ENCODE data around the gene DNAH10. TPM values are rescaled to one million over a fixed set of nuclear protein-coding genes. Genes with fewer than 3 reads are reported as not detected.

Gene DNAH10
- total RNA-seq, 1 donor from 2014 or later = under 0.01 TPM

DNA sequence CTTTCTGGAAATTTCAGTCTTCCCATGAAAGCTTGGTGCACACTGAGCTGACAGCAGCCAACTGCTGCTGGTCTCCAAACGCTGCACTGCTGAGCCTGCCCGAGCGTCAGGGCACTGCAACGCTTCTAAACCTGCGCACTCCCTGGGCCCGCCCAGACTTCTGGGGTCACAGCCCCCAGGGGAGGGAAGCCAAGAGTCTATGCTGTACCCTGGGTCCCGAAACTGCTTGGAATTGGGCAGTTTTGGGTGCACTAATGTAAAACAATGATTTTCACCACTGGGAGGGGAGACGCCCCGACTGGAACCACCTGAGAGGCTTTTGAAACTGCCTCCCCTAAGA lies 178.5 kb downstream of the DNAH10 start:
- Histone ChIP-seq H3K9me3 (ENCODE audit: control insufficient read depth in 3 of 3, low read length in 3 of 3) (peaks cover 0 to 2% (median 0%) of the 10 kb centered on the region in 3 donors), H3K9ac (ENCODE audit: low read depth in 1 of 3, low read length in 3 of 3) (no peak overlapping the region), H3K4me1 (ENCODE audit: control insufficient read depth in 3 of 3, insufficient read depth in 3 of 3, low read length in 3 of 3) (no peaks in the 10 kb centered on the region), H3K4me3 (ENCODE audit: low read length in 3 of 3) (no peak overlapping the region), H3K36me3 (ENCODE audit: control insufficient read depth in 3 of 3, insufficient read depth in 3 of 3, low read length in 3 of 3) (peaks cover 52 to 63% (median 61%) of the 10 kb centered on the region in 3 donors), H3K27ac (ENCODE audit: low read depth, low read length) (no peak overlapping the region), H3K27me3 (ENCODE audit: control insufficient read depth in 3 of 3, insufficient read depth in 3 of 3, low read length in 3 of 3) (no peaks in the 10 kb centered on the region)

DNA sequence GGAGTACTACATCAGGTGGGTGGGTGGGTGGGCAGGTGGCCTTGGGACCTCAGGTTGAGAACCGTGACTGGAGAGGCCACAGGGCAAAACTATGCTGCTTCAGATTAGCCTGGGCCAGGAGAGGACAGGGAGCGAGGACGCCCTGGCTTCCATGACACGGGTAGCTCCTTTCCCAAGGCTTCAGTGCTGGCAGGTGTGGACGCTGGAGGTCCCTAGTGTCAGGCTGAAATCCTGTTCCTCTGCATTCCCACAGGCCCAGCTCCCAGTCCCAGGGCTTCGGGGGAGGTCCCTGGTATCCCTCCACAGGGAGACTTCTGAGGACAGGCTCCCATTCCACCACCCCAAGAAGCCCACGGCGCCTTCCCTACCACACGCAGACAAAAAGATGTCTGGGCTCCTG lies 178.9 kb downstream of the DNAH10 start:
- peaks cover 0 to 2% (median 0%) of the 10 kb centered on the region in 3 donors for H3K9me3 ChIP-seq (ENCODE audit: control insufficient read depth in 3 of 3, low read length in 3 of 3)
- H3K4me1 ChIP-seq (ENCODE audit: control insufficient read depth in 3 of 3, insufficient read depth in 3 of 3, low read length in 3 of 3) = no peaks in the 10 kb centered on the region
- H3K27ac ChIP-seq (ENCODE audit: low read depth, low read length) = no peak overlapping the region
- no peak overlapping the region for H3K9ac ChIP-seq (ENCODE audit: low read depth in 1 of 3, low read length in 3 of 3)
- no peak overlapping the region for H3K4me3 ChIP-seq (ENCODE audit: low read length in 3 of 3)
- H3K36me3 ChIP-seq (ENCODE audit: control insufficient read depth in 3 of 3, insufficient read depth in 3 of 3, low read length in 3 of 3) = peaks cover 48 to 62% (median 60%) of the 10 kb centered on the region in 3 donors
- H3K27me3 ChIP-seq (ENCODE audit: control insufficient read depth in 3 of 3, insufficient read depth in 3 of 3, low read length in 3 of 3) = no peaks in the 10 kb centered on the region

DNA sequence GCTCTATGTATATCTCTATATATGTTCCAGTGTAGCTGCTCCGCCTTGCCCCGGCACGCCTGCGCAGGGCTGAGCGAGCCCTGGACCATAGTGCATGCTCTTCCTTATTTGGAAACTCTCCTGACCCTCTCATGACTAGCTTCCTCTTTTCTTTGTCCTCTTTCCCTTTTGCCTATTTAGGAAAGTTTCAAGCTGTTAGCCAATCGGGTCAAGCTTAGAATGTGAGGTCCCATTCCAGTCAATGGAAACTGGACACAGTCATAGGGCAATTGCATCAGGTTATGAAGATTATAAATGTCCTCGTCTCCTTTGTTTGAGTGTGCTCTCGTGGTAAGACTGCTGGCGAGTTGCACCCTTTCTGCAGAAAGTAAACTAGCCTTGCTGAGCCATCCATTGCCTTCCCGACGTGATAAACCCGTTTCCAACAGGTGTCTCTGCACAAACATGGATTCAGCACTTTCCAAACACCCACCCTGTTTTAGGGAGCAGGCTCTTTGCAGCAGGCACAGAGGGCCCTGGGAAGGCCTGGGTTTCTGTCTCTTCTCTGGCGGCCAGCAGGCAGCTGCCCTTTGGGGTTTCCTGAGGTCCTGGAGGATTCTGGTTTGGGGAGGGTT lies 179.6 kb downstream of the DNAH10 start:
- Histone ChIP-seq H3K27me3 (ENCODE audit: control insufficient read depth in 3 of 3, insufficient read depth in 3 of 3, low read length in 3 of 3) (no peaks in the 10 kb centered on the region), H3K9me3 (ENCODE audit: control insufficient read depth in 3 of 3, low read length in 3 of 3) (peaks cover 0 to 2% (median 0%) of the 10 kb centered on the region in 3 donors), H3K36me3 (ENCODE audit: control insufficient read depth in 3 of 3, insufficient read depth in 3 of 3, low read length in 3 of 3) (peaks cover 41 to 59% (median 55%) of the 10 kb centered on the region in 3 donors), H3K4me1 (ENCODE audit: control insufficient read depth in 3 of 3, insufficient read depth in 3 of 3, low read length in 3 of 3) (no peaks in the 10 kb centered on the region), H3K4me3 (ENCODE audit: low read length in 3 of 3) (no peak overlapping the region), H3K9ac (ENCODE audit: low read depth in 1 of 3, low read length in 3 of 3) (no peak overlapping the region), H3K27ac (ENCODE audit: low read depth, low read length) (no peak overlapping the region)

DNA sequence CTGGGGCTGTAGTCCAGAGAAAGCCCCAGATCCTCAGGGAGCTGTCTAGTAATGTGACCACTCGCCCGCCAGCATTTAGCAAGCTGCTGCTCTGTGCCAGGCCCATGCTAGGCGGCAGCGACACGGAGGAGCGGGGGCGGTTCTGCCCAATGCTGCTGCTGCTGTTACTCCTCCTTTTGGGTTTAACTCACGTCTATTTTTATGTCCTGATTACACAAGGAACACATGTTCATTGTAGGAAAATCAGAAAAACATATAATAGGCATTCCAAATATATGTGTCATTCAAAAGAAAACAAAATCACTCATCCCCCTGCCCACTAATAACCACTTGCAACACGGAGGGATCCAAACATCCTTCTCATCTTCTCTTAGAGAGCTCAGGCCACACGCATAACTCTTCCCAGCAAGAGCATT lies 180.1 kb downstream of the DNAH10 start:
- no peaks in the 10 kb centered on the region for H3K4me1 ChIP-seq (ENCODE audit: control insufficient read depth in 3 of 3, insufficient read depth in 3 of 3, low read length in 3 of 3)
- H3K9me3 ChIP-seq (ENCODE audit: control insufficient read depth in 3 of 3, low read length in 3 of 3) = peaks cover 0 to 2% (median 0%) of the 10 kb centered on the region in 3 donors
- no peak overlapping the region for H3K9ac ChIP-seq (ENCODE audit: low read depth in 1 of 3, low read length in 3 of 3)
- no peaks in the 10 kb centered on the region for H3K27me3 ChIP-seq (ENCODE audit: control insufficient read depth in 3 of 3, insufficient read depth in 3 of 3, low read length in 3 of 3)
- no peak overlapping the region for H3K4me3 ChIP-seq (ENCODE audit: low read length in 3 of 3)
- no peak overlapping the region for H3K27ac ChIP-seq (ENCODE audit: low read depth, low read length)
- peaks cover 37 to 56% (median 52%) of the 10 kb centered on the region in 3 donors for H3K36me3 ChIP-seq (ENCODE audit: control insufficient read depth in 3 of 3, insufficient read depth in 3 of 3, low read length in 3 of 3)

DNA sequence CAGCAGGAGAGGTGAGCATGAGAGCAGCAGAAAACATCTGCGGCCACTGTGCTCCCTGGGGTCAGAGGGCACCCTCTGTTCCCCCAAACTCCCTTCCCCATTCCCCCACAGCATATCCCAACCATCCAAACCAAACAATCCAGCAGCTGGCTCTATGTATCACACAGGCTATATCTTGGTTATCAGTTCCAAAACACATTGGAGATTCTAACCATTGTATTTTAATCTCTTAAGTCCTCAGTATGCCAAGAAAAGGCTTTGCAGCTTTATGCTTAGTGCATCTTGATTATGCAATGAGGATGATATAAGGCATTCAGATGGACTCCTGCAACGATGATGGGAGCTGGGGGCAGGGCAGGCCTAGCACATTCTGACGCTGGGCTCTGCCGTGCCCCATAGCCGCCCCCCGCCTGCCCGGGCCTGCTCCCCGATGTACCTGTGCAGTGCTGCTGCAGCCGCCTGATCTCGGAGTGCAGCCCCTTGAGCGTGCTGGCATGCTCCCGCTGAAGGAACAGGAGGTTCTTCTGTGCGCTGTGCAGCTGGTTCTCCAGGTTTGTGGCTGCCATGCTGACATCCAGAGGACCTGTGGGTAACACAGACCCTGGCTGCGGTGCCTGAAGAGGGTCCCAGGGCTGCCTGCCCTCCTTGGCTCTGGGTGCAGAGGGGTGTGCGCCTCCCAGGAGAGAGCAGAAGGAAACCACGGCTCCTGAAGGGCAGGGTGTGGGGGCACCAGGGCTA lies 181.0 kb downstream of the DNAH10 start:
- Histone ChIP-seq H3K9me3 (ENCODE audit: control insufficient read depth in 3 of 3, low read length in 3 of 3) (peaks cover 0 to 2% (median 0%) of the 10 kb centered on the region in 3 donors), H3K9ac (ENCODE audit: low read depth in 1 of 3, low read length in 3 of 3) (no peak overlapping the region), H3K4me3 (ENCODE audit: low read length in 3 of 3) (no peak overlapping the region), H3K4me1 (ENCODE audit: control insufficient read depth in 3 of 3, insufficient read depth in 3 of 3, low read length in 3 of 3) (no peaks in the 10 kb centered on the region), H3K27ac (ENCODE audit: low read depth, low read length) (no peak overlapping the region), H3K36me3 (ENCODE audit: control insufficient read depth in 3 of 3, insufficient read depth in 3 of 3, low read length in 3 of 3) (peaks cover 37 to 52% (median 49%) of the 10 kb centered on the region in 3 donors), H3K27me3 (ENCODE audit: control insufficient read depth in 3 of 3, insufficient read depth in 3 of 3, low read length in 3 of 3) (no peaks in the 10 kb centered on the region)

DNA sequence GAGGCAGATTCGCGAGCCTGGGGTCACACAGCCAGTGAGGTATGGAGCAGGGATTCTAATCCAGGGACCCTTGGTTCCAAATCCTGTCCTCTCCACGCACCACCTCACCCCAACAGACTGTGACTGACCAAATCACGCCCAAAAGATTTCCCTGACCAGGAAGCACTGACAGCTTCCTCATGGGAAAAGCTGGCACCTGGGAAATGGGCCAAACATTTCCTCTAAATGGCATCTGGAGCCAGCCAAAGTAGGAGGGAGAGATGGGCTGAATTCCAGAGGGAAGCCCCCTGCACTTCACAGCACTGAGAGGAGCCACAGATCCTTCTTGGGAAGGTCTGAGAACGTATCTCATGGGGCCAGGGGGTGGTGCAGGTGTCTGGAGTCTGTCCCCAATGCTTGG lies 181.7 kb downstream of the DNAH10 start:
- Histone ChIP-seq H3K27me3 (ENCODE audit: control insufficient read depth in 3 of 3, insufficient read depth in 3 of 3, low read length in 3 of 3) (no peaks in the 10 kb centered on the region), H3K36me3 (ENCODE audit: control insufficient read depth in 3 of 3, insufficient read depth in 3 of 3, low read length in 3 of 3) (peaks cover 37 to 52% (median 45%) of the 10 kb centered on the region in 3 donors), H3K9me3 (ENCODE audit: control insufficient read depth in 3 of 3, low read length in 3 of 3) (peaks cover 0 to 2% (median 0%) of the 10 kb centered on the region in 3 donors), H3K9ac (ENCODE audit: low read depth in 1 of 3, low read length in 3 of 3) (no peak overlapping the region), H3K4me3 (ENCODE audit: low read length in 3 of 3) (no peak overlapping the region), H3K27ac (ENCODE audit: low read depth, low read length) (no peak overlapping the region), H3K4me1 (ENCODE audit: control insufficient read depth in 3 of 3, insufficient read depth in 3 of 3, low read length in 3 of 3) (no peaks in the 10 kb centered on the region)

DNA sequence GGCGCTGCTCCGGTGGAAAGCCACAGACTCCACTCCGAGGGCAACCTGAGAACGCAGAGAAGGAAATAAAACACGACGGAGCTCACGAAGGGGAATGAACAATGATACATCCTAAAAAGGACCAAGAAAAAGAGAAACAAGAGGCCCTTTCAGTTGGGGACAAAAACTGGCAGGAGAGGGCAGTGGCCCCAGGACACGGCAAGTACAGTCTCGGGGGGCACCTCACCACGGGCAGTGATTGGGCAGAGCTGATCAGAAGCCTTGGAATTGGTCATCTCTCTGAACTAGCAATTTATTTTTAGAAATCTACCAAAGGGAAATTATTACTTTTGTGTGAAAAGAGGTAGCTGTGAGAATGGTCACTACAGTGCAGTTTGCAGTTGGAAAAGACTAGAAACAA lies 182.6 kb downstream of the DNAH10 start:
- Histone ChIP-seq H3K4me1 (ENCODE audit: control insufficient read depth in 3 of 3, insufficient read depth in 3 of 3, low read length in 3 of 3) (no peaks in the 10 kb centered on the region), H3K36me3 (ENCODE audit: control insufficient read depth in 3 of 3, insufficient read depth in 3 of 3, low read length in 3 of 3) (peaks cover 34 to 49% (median 41%) of the 10 kb centered on the region in 3 donors), H3K27me3 (ENCODE audit: control insufficient read depth in 3 of 3, insufficient read depth in 3 of 3, low read length in 3 of 3) (no peaks in the 10 kb centered on the region), H3K9ac (ENCODE audit: low read depth in 1 of 3, low read length in 3 of 3) (no peak overlapping the region), H3K9me3 (ENCODE audit: control insufficient read depth in 3 of 3, low read length in 3 of 3) (peaks cover 0 to 2% (median 0%) of the 10 kb centered on the region in 3 donors), H3K4me3 (ENCODE audit: low read length in 3 of 3) (no peak overlapping the region), H3K27ac (ENCODE audit: low read depth, low read length) (no peak overlapping the region)

DNA sequence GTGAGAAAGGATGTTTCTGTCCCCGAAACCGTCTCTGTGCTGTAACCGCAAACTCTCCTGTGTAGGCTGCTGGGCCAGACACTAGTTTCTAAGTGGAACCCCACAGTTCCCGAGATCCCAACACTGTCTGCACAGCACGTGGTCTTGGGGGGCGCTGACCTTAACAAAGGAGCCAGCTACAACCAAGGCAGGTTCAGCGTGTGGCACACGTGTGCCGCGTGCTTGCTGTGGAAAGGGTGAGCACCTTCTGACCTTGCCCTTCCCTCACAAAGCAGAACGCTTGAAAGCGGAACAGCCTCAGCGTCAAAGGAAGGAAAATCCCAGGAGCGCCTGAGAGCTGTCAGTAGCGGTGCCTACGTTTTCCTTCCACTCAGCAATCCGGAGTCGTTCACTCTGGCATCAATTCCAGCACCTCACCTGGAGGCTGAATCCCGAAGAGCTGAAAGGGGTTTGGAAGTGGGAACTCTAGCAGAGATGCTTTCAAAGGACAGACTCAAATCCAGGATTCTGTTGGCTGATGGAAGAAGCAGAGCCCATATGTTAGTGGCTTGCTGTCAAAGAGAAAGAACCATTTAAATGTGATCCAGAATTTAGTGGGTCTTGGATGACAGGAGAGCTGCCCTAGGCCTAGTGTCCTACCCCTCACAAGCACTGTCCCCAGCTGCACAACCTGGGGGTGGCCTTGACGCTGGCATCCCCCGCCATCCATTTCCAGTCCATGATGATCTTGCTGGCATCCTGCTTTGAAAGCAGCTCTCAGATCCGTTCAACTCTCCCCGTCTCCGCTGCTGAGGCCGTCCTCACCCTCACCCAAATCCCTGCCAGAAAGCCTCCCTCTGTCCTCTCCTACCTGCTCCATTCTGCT lies 183.4 kb downstream of the DNAH10 start:
- Histone ChIP-seq H3K4me1 (ENCODE audit: control insufficient read depth in 3 of 3, insufficient read depth in 3 of 3, low read length in 3 of 3) (peaks cover 0 to 4% (median 3%) of the 10 kb centered on the region in 3 donors), H3K27me3 (ENCODE audit: control insufficient read depth in 3 of 3, insufficient read depth in 3 of 3, low read length in 3 of 3) (no peaks in the 10 kb centered on the region), H3K27ac (ENCODE audit: low read depth, low read length) (no peak overlapping the region), H3K4me3 (ENCODE audit: low read length in 3 of 3) (no peak overlapping the region), H3K36me3 (ENCODE audit: control insufficient read depth in 3 of 3, insufficient read depth in 3 of 3, low read length in 3 of 3) (peaks cover 28 to 44% (median 35%) of the 10 kb centered on the region in 3 donors), H3K9me3 (ENCODE audit: control insufficient read depth in 3 of 3, low read length in 3 of 3) (peaks cover 0 to 2% (median 0%) of the 10 kb centered on the region in 3 donors), H3K9ac (ENCODE audit: low read depth in 1 of 3, low read length in 3 of 3) (no peak overlapping the region)

DNA sequence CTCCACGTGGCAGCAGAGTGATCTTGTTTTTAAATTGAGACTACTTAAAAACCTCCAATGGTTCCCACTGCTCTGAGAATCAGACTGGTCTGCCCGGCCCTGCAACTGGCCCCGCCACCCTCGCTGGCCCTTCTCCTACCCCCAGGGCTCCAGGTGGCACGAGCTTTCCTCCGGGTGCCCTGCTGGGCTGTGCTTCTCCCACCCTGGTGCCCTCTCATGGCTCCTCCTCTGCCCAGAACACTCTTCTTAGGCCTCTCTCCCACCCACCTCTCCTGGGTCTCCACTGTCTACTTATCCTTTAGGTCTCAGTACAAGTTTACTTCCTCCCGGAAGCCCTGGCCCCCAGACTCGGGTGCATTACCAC lies 184.0 kb downstream of the DNAH10 start:
- Histone ChIP-seq H3K9ac (ENCODE audit: low read depth in 1 of 3, low read length in 3 of 3) (no peak overlapping the region), H3K27me3 (ENCODE audit: control insufficient read depth in 3 of 3, insufficient read depth in 3 of 3, low read length in 3 of 3) (no peaks in the 10 kb centered on the region), H3K4me3 (ENCODE audit: low read length in 3 of 3) (no peak overlapping the region), H3K9me3 (ENCODE audit: control insufficient read depth in 3 of 3, low read length in 3 of 3) (peaks cover 0 to 2% (median 0%) of the 10 kb centered on the region in 3 donors), H3K36me3 (ENCODE audit: control insufficient read depth in 3 of 3, insufficient read depth in 3 of 3, low read length in 3 of 3) (peaks cover 28 to 41% (median 31%) of the 10 kb centered on the region in 3 donors), H3K4me1 (ENCODE audit: control insufficient read depth in 3 of 3, insufficient read depth in 3 of 3, low read length in 3 of 3) (peaks cover 0 to 7% (median 4%) of the 10 kb centered on the region in 3 donors), H3K27ac (ENCODE audit: low read depth, low read length) (no peak overlapping the region)
